LNCAP (cell line): ENCODE results near the gene DALRD3.

Source experiments
- TF ChIP-seq, protein P1 (sequence below): fragments of 450-650 bp; IDR thresholded peaks from 2 replicates; pipeline ENCODE4 v1.5.1; 2017; ENCODE audit warnings: mild to moderate bottlenecking

The DALRD3 gene

GRCh38 chr3:49020330-49021212 lies 2.2 kb upstream of the DALRD3 start:
- TF ChIP-seq, protein P1, sequence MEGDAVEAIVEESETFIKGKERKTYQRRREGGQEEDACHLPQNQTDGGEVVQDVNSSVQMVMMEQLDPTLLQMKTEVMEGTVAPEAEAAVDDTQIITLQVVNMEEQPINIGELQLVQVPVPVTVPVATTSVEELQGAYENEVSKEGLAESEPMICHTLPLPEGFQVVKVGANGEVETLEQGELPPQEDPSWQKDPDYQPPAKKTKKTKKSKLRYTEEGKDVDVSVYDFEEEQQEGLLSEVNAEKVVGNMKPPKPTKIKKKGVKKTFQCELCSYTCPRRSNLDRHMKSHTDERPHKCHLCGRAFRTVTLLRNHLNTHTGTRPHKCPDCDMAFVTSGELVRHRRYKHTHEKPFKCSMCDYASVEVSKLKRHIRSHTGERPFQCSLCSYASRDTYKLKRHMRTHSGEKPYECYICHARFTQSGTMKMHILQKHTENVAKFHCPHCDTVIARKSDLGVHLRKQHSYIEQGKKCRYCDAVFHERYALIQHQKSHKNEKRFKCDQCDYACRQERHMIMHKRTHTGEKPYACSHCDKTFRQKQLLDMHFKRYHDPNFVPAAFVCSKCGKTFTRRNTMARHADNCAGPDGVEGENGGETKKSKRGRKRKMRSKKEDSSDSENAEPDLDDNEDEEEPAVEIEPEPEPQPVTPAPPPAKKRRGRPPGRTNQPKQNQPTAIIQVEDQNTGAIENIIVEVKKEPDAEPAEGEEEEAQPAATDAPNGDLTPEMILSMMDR: no peak

DNA sequence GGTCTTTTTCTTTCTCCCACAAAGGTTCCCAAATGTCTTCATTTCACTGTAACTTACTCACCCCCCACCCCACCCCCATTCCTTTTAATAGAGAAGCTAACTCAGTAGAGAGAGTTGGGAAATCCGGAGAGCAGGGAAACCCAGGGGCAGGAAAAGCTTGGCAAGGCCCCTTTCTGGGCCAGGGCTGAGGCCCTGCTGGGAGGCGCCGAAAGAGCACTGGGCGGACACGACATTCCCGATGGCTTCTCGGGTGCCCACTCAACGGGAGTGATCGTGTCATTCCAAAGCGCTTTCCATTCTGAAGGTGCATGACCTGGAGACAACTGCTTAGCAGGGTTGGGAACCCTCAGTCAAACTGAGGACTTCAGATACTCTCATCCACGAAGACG lies 1.6 kb upstream of the DALRD3 start:
- TF ChIP-seq, protein P1: no peak

- TF ChIP-seq, protein P1: no peak
These were observed 277 bp upstream of the DALRD3 start for GRCh38 chr3:49018707-49019006.

GRCh38 chr3:49017229-49017970 lies 980 bp downstream of the DALRD3 start:
- TF ChIP-seq, protein P1: no peak

- TF ChIP-seq, protein P1: no peak
These were observed 1.8 kb downstream of the DALRD3 start for GRCh38 chr3:49016414-49017228.

DNA sequence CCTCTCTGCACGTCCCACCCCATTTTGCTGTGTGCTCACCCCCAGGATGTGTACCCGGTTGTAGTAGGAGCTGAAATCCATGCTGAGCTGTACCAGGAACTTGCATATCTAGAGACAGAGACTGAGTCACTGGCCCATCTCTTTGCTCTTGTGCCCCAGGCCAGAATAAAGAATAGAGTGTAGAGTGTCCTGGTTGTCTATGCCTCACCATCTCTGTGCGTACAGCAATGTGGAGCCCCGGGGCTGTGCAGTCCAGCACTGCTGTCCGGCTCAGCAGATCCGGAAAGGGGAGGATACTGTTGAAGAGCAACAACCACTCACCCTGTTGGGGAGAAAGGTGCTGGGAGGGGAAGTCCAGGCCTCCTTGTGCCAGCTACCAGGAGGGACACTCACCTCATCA lies 2.6 kb downstream of the DALRD3 start:
- TF ChIP-seq, protein P1: no peak

DNA sequence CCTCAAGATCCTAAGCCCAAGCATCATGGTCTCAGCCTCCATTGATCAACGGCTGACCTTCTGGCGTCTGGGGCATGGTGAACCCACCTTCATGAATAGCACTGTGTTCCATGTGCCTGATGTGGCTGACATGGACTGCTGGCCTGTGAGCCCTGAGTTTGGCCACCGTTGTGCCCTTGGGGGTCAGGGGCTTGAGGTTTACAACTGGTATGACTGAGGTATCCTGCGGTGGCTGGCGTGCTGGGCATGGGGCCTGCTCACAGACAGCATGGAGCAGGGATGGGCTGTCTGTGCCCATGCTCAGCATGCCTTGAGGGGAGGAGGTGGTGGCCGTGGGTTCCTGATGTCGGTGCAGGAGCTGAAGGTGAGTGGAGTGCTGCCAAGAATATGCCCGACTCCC lies 3.3 kb downstream of the DALRD3 start:
- TF ChIP-seq, protein P1: no peak
